Fibroblast of pulmonary artery (primary cell): Measurements from ENCODE around the gene RCAN2.
A peak's percentile ranks its signal among the peaks of the same experiment; 100 is the strongest.

Experiments used
- DNase-seq: peaks from one replicate; pipeline ENCODE4 v3.0.0-alpha.2; 2010; ENCODE audit warnings: low read depth
- H3K4me3 ChIP-seq: replicated peaks from 2 replicates; pipeline ENCODE4 v1.5.1; 2011; ENCODE audit warnings: low read depth, mild to moderate bottlenecking, control low read depth, low read length, moderate library complexity
- CTCF ChIP-seq: IDR thresholded peaks from 2 replicates; pipeline ENCODE4 v1.5.1; 2011; ENCODE audit warnings: mild to moderate bottlenecking, control low read depth, low read length, inconsistent platforms; ENCODE audit errors: missing control alignments

Gene RCAN2

GRCh38 chr6:46329568-46329967, 161.7 kb downstream of the RCAN2 start:
- no peak for TF ChIP-seq CTCF
- DNase-seq: peak; percentile 23
- no peak overlapping the region for H3K4me3 ChIP-seq

- no peak for DNase-seq
- H3K4me3 ChIP-seq: no peak overlapping the region
- no peak for TF ChIP-seq CTCF
Observed at GRCh38 chr6:46327779-46328178, 163.5 kb downstream of the RCAN2 start.

- peak; percentile 21 for DNase-seq
- no peak for TF ChIP-seq CTCF
- H3K4me3 ChIP-seq: no peak overlapping the region
Observed at GRCh38 chr6:46325561-46326530, 165.4 kb downstream of the RCAN2 start.

GRCh38 chr6:46324706-46325105, 166.5 kb downstream of the RCAN2 start:
- H3K4me3 ChIP-seq: no peak overlapping the region
- no peak for TF ChIP-seq CTCF
- no peak for DNase-seq

GRCh38 chr6:46323966-46324622, 167.2 kb downstream of the RCAN2 start:
- DNase-seq: no peak
- TF ChIP-seq CTCF: no peak
- no peak overlapping the region for H3K4me3 ChIP-seq

- H3K4me3 ChIP-seq: no peak overlapping the region
- DNase-seq: peak; percentile 81
- no peak for TF ChIP-seq CTCF
Observed at GRCh38 chr6:46323312-46323965, 167.8 kb downstream of the RCAN2 start.
